RWPE1 (cell line): Measurements from ENCODE around the gene OR51B5.
"Not testable (repeated sequence)": the region's sequence is repeated elsewhere in the genome, so short reads cannot be mapped to it uniquely, and the experiment has no call there.

Experiments used
- CTCF ChIA-PET: fragments of 350-600 bp; sonication (Branson Sonifier 250); formaldehyde crosslinking; extraction: SDS; loops from one replicate; lab custom pipeline; 2021; lab: Yijun Ruan, JAX
- POLR2A ChIA-PET: fragments of 400-600 bp; formaldehyde crosslinking; extraction: SDS; loops from one replicate; lab custom pipeline; 2020; ENCODE audit warnings: antibody characterized with exemption; ENCODE audit not compliant: low non-redundant PET; lab: Yijun Ruan, JAX
- DNase-seq: peaks from one replicate; pipeline ENCODE4 v3.0.0; 2012; ENCODE audit warnings: low spot score
- H3K27ac ChIP-seq: fragments of 450-650 bp; 2 replicates; pipeline ENCODE4 v1.5.1; 2017
- CTCF ChIP-seq: fragments of 450-650 bp; conservative IDR thresholded peaks from 2 replicates; pipeline ENCODE4 v1.5.1; 2017; ENCODE audit warnings: low read depth, mild to moderate bottlenecking

Gene OR51B5

GRCh38 chr11:5351208-5351607 is 7.9 kb upstream of the OR51B5 start, which contains the start of gene OR51B6:
TSS of gene OR51B6 (plus strand) at chr11:5351508. CDS start at chr11:5351508, 0 bp downstream.
- no peak for TF ChIP-seq CTCF
- H3K27ac ChIP-seq, result no peak within 1 kb of the TSS
- CTCF ChIA-PET, result interaction anchor here (1.0 kb wide), 1 partner anchor 16 kb away, joined by 3 read pairs; no protein-coding TSS in a partner anchor
- POLR2A ChIA-PET, result no interaction called here
- DNase-seq, result no peak

GRCh38 chr11:5349550-5349949 is 6.2 kb upstream of the OR51B5 start:
- H3K27ac ChIP-seq, result no peak overlapping the region
- ChIA-PET CTCF (interaction anchor here (0.7 kb wide), 1 partner anchor 1569 kb away, joined by 3 read pairs; no protein-coding TSS in a partner anchor), POLR2A (no interaction called here)
- DNase-seq, result no peak
- TF ChIP-seq CTCF, result no peak

DNA sequence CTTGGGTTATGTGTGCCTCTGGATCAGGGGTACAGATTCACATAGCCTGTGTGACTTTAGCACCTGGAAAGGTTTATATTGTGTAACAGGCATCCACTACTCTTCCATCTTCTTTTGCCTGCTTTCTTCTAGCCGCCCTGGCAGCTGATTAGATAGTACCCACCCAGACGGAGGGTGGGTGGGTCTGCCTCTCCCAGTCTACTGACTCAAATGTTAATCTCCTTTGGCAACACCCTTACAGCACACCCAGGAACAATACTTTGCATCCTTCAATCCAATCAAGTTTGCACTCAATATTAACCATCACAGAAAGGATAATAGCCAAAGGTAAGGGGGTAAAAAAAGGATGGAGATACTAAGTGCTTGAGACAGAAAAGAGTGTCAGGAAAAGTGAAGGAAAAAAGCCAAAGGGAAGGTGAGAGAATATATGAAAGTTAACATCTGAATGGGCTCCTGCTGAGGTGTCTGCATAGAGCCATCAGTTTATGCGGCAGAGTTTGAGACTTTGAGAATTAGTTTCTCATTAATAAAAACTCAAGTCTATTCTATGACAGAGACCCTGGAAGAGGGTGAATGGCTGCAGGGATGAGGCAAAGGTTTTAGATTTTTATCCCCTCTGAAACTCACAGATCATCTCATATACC is 5.3 kb upstream of the OR51B5 start:
- ChIA-PET POLR2A (no interaction called here), CTCF (interaction anchor here (0.6 kb wide), 1 partner anchor 24 kb away, joined by 3 read pairs; no protein-coding TSS in a partner anchor)
- no peak for TF ChIP-seq CTCF
- DNase-seq, result no peak
- no peak overlapping the region for H3K27ac ChIP-seq

DNA sequence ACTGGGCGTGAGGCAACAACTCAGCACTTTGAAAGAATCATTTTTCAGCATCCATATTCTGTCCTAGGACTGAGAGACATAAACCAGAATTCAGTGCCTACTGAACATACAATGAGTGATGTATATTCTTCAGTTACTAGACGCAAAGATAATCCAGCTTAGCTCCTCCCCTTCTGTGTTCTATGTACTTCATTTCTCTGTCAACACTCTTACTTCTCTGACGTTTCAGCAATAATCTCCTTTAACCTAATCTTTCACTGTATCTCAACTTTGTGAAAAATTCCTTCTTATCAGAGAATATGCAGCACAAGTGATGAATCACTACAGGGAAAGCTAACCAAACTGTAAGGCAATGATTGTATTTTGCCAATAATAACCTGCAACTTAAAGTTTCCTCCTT is 2.5 kb upstream of the OR51B5 start:
- CTCF ChIA-PET, result no interaction called here
- TF ChIP-seq CTCF, result no peak
- DNase-seq, result no peak
- no peak overlapping the region for H3K27ac ChIP-seq
- POLR2A ChIA-PET, result no interaction called here

GRCh38 chr11:5339771-5340322 is 3.5 kb downstream of the OR51B5 start:
- CTCF ChIA-PET, result no interaction called here
- no peak for TF ChIP-seq CTCF
- POLR2A ChIA-PET, result no interaction called here
- no peak for DNase-seq
- H3K27ac ChIP-seq, result no peak overlapping the region

- CTCF ChIA-PET, result interaction anchor here (0.7 kb wide), 1 partner anchor 922 kb away, joined by 3 read pairs; no protein-coding TSS in a partner anchor
- H3K27ac ChIP-seq, POLR2A ChIA-PET, DNase-seq: not testable (repeated sequence)
Measured at GRCh38 chr11:5337253-5337652, 6.1 kb downstream of the OR51B5 start.

- POLR2A ChIA-PET, result no interaction called here
- TF ChIP-seq CTCF, result no peak
- no peak overlapping the region for H3K27ac ChIP-seq
- DNase-seq, result no peak
- CTCF ChIA-PET, result interaction anchor here (0.6 kb wide), 1 partner anchor 741 kb away, joined by 3 read pairs; no protein-coding TSS in a partner anchor
Measured at GRCh38 chr11:5336331-5336730, 7.0 kb downstream of the OR51B5 start.
